ENCODE measurements around the gene EIF2B2.
"Not testable (repeated sequence)": the region's sequence is repeated elsewhere in the genome, so short reads cannot be mapped to it uniquely, and the experiment has no call there.

Gene EIF2B2

GRCh38 chr14:74995781-74996180 lies 6.9 kb upstream of the EIF2B2 start:
- DNase-seq = not testable (repeated sequence)

- no peak for DNase-seq
Measured at GRCh38 chr14:75001261-75001660, 1.5 kb upstream of the EIF2B2 start.

- DNase-seq = no peak
Measured at GRCh38 chr14:75001899-75002298, 822 bp upstream of the EIF2B2 start.

- no peak for DNase-seq
Measured at GRCh38 chr14:75003250-75004027, 718 bp downstream of the EIF2B2 start.

- no peak for DNase-seq
Measured at GRCh38 chr14:75005357-75005756, 2.6 kb downstream of the EIF2B2 start.

GRCh38 chr14:75009176-75009575 lies 6.5 kb downstream of the EIF2B2 start:
- DNase-seq = no peak

- DNase-seq = no peak
Measured at GRCh38 chr14:75010472-75011093, 7.9 kb downstream of the EIF2B2 start.

GRCh38 chr14:75011356-75011994 lies 8.8 kb downstream of the EIF2B2 start:
- peak; percentile 35 for DNase-seq

GRCh38 chr14:75013290-75013689 lies 10.6 kb downstream of the EIF2B2 start:
- DNase-seq = no peak

- DNase-seq = no peak
Measured at GRCh38 chr14:75015496-75015895, 12.8 kb downstream of the EIF2B2 start.

GRCh38 chr14:75016815-75017214 lies 14.1 kb downstream of the EIF2B2 start:
- no peak for DNase-seq

GRCh38 chr14:75018694-75019093 lies 16.0 kb downstream of the EIF2B2 start:
- DNase-seq = no peak

- DNase-seq = no peak
Measured at GRCh38 chr14:75022655-75023054, 19.9 kb downstream of the EIF2B2 start.

GRCh38 chr14:75023108-75023507 lies 20.4 kb downstream of the EIF2B2 start:
- no peak for DNase-seq

GRCh38 chr14:75025082-75025481 lies 22.4 kb downstream of the EIF2B2 start:
- no peak for DNase-seq

- no peak for DNase-seq
Measured at GRCh38 chr14:75025876-75026275, 23.2 kb downstream of the EIF2B2 start.

- no peak for DNase-seq
Measured at GRCh38 chr14:75030147-75030546, 27.4 kb downstream of the EIF2B2 start.

- DNase-seq = no peak
Measured at GRCh38 chr14:75032939-75033338, 30.2 kb downstream of the EIF2B2 start.

- no peak for DNase-seq
Measured at GRCh38 chr14:75040507-75040906, 37.8 kb downstream of the EIF2B2 start.

- DNase-seq = no peak
Measured at GRCh38 chr14:75040959-75041358, 38.2 kb downstream of the EIF2B2 start.

- DNase-seq = no peak
Measured at GRCh38 chr14:75041613-75042012, 38.9 kb downstream of the EIF2B2 start.

GRCh38 chr14:75042035-75042434 lies 39.3 kb downstream of the EIF2B2 start:
- DNase-seq = no peak

GRCh38 chr14:75044322-75044721 lies 41.6 kb downstream of the EIF2B2 start:
- no peak for DNase-seq

GRCh38 chr14:75044752-75045151 lies 42.0 kb downstream of the EIF2B2 start:
- DNase-seq = no peak

All from stimulated activated CD8-positive, alpha-beta memory T cell treated with anti-CD3 and anti-CD28 coated beads, Interleukin-4, amount 100 ng/mL, for 48 hours (primary cell).